ENCODE measurements around the gene LRRC3.

DNA sequence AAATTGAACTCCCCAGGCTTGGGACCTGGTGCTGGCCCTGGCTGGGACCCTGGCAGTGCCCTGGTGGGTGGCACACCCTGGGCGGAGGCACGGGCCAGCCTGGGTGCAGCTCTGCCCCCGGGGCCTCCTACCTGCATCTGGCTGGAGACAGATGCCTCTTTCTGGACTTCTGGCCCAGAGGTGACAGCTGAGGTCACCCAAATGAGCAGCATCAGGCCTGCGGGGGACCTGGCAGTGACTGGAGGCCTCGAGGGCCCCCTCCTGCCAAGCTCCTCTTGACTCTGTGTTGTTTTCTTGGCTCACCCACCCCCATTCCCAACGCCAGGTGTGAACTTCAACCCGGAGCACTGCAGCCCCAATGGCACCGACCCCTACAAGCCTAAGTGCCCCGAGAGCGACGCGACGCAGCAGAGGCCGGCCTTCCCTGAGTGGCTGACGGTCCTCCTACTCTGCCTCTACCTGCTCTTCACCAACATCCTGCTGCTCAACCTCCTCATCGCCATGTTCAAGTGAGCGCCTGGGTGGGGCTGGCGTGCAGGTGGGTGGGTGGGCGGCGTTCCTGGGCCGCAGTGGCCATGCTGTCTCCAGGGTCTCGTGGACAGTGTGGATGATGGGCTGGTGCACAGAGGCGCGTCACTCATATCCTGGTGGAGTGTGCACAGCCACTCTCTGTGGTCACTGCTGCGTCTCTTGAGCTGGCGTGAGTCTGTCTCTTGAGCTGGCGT, 41.6 kb upstream of the LRRC3 start:
- no peak for TF ChIP-seq POLR2A (IDR thresholded peaks at IDR 0.05; ENCODE audit: low read depth, low read length)
- TF ChIP-seq TAF1 (IDR thresholded peaks at IDR 0.05; ENCODE audit: low read depth, low read length) = no peak
- no peak for TF ChIP-seq POLR2AphosphoS5 (IDR thresholded peaks at IDR 0.05; ENCODE audit: low read depth, low read length)
- no peak for TF ChIP-seq SPI1 (IDR thresholded peaks at IDR 0.05; ENCODE audit: low read depth, low read length)

Measured in GM12891 (cell line).